Trophoblast cell (in vitro differentiated cells and primary cell): ENCODE data around the gene ZMAT3.

Experiments used
- DNase-seq, 2 donors: peaks; one replicate each; pipeline ENCODE4 v3.0.0-alpha.2; 2016
- H2AFZ ChIP-seq: 2 replicates; pipeline ENCODE4 v1.6.1; 2013; ENCODE audit warnings: low read length, moderate library complexity, mild to moderate bottlenecking; ENCODE audit not compliant: insufficient read depth, poor library complexity
- H2AK5ac ChIP-seq: 2 replicates; pipeline ENCODE4 v1.6.1; 2013; ENCODE audit warnings: mild to moderate bottlenecking, low read length
- H2BK120ac ChIP-seq: 2 replicates; pipeline ENCODE4 v1.6.1; 2013; ENCODE audit warnings: low read length, mild to moderate bottlenecking, moderate library complexity; ENCODE audit not compliant: insufficient read depth, poor library complexity
- H2BK12ac ChIP-seq: 2 replicates; pipeline ENCODE4 v1.6.1; 2013; ENCODE audit warnings: mild to moderate bottlenecking, low read length, moderate library complexity
- H2BK5ac ChIP-seq: 2 replicates; pipeline ENCODE4 v1.6.1; 2013; ENCODE audit warnings: low read length, low read depth, moderate library complexity, mild to moderate bottlenecking; ENCODE audit not compliant: poor library complexity
- H3K14ac ChIP-seq: 2 replicates; pipeline ENCODE4 v1.6.1; 2013; ENCODE audit warnings: mild to moderate bottlenecking, low read length
- H3K18ac ChIP-seq: 2 replicates; pipeline ENCODE4 v1.6.1; 2013; ENCODE audit warnings: mild to moderate bottlenecking, low read length
- H3K23ac ChIP-seq: 2 replicates; pipeline ENCODE4 v1.6.1; 2013; ENCODE audit warnings: low read length
- H3K27ac ChIP-seq: 2 replicates; pipeline ENCODE4 v1.5.1; 2013; ENCODE audit warnings: low read depth, mild to moderate bottlenecking, inconsistent platforms, low read length, moderate library complexity
- H3K27me3 ChIP-seq: 2 replicates; pipeline ENCODE4 v1.6.1; 2013; ENCODE audit warnings: inconsistent platforms, mild to moderate bottlenecking, low read length, moderate library complexity; ENCODE audit not compliant: insufficient read depth
- H3K36me3 ChIP-seq, 2 experiments: 1 replicate in 1 of 2; 2 replicates in 1 of 2; pipeline ENCODE4 v1.6.1; 2013; ENCODE audit warnings: low read length in 2 of 2, mild to moderate bottlenecking in 2 of 2, moderate library complexity in 1 of 2; ENCODE audit not compliant: insufficient read depth in 2 of 2, control insufficient read depth in 1 of 2
- H3K4ac ChIP-seq: 2 replicates; pipeline ENCODE4 v1.6.1; 2013; ENCODE audit warnings: low read depth, mild to moderate bottlenecking, low read length, moderate library complexity
- H3K4me1 ChIP-seq, 2 experiments: 1 replicate in 1 of 2; 2 replicates in 1 of 2; pipeline ENCODE4 v1.6.1; 2013; ENCODE audit warnings: low read length in 2 of 2, mild to moderate bottlenecking in 2 of 2, moderate library complexity in 1 of 2; ENCODE audit not compliant: insufficient read depth in 2 of 2, control insufficient read depth in 1 of 2
- H3K4me2 ChIP-seq: 2 replicates; pipeline ENCODE4 v1.6.1; 2013; ENCODE audit warnings: inconsistent platforms, mild to moderate bottlenecking, low read length, moderate library complexity
- H3K4me3 ChIP-seq: 2 replicates; pipeline ENCODE4 v1.5.1; 2013; ENCODE audit warnings: mild to moderate bottlenecking, low read depth, low read length, inconsistent platforms
- H3K79me1 ChIP-seq: one replicate; pipeline ENCODE4 v1.6.1; 2013; ENCODE audit warnings: low read length
- H3K79me2 ChIP-seq: 2 replicates; pipeline ENCODE4 v1.6.1; 2013; ENCODE audit warnings: low read length, mild to moderate bottlenecking; ENCODE audit not compliant: control insufficient read depth, insufficient read depth, poor library complexity
- H3K9ac ChIP-seq: 2 replicates; pipeline ENCODE4 v1.6.1; 2013; ENCODE audit warnings: mild to moderate bottlenecking, low read length
- H3K9me3 ChIP-seq: 2 replicates; pipeline ENCODE4 v1.6.1; 2013; ENCODE audit warnings: low read depth, mild to moderate bottlenecking, control low read depth, inconsistent platforms, low read length; ENCODE audit not compliant: insufficient read depth
- H4K12ac ChIP-seq: 2 replicates; pipeline ENCODE4 v1.6.1; 2013; ENCODE audit warnings: low read depth, mild to moderate bottlenecking, low read length, moderate library complexity
- H4K8ac ChIP-seq: 2 replicates; pipeline ENCODE4 v1.6.1; 2013; ENCODE audit warnings: low read depth, mild to moderate bottlenecking, low read length, moderate library complexity
- H4K91ac ChIP-seq: one replicate; pipeline ENCODE4 v1.6.1; 2013; ENCODE audit warnings: low read depth, mild to moderate bottlenecking, low read length, moderate library complexity
- WGBS: extraction: QIAGEN DNeasy Blood & Tissue Kit; methylation state at CpG from one replicate; pipeline ENCODE4 v1.1.7; 2013; ENCODE audit warnings: missing lambda C conversion rate; ENCODE audit not compliant: insufficient read length, insufficient coverage; ENCODE audit errors: extremely low coverage; 5-methylcytosine and 5-hydroxymethylcytosine counted together

ZMAT3 gene

GRCh38 chr3:179027326-179027900, 44.2 kb downstream of the ZMAT3 start:
- H3K4me2 ChIP-seq, result no peak overlapping the region
- no peak overlapping the region for H2AFZ ChIP-seq
- no peak overlapping the region for H2BK5ac ChIP-seq
- WGBS, result no CpG with 5 or more reads among the region's 7 CpGs
- H3K79me1 ChIP-seq, result no peaks in the 10 kb centered on the region
- peaks cover 2% of the 10 kb centered on the region for H3K9me3 ChIP-seq
- peak overlapping the region; percentile 17 for H2BK120ac ChIP-seq
- H2BK12ac ChIP-seq, result no peak overlapping the region
- no peak overlapping the region for H3K4me3 ChIP-seq
- no peak overlapping the region for H3K4ac ChIP-seq
- peak overlapping the region; percentile 4 for H4K91ac ChIP-seq
- no peak overlapping the region for H3K18ac ChIP-seq
- no peak overlapping the region for H4K8ac ChIP-seq
- peaks cover 2 to 4% of the 10 kb centered on the region in 2 experiments for H3K36me3 ChIP-seq
- no peaks in the 10 kb centered on the region for H3K27me3 ChIP-seq
- no peaks in the 10 kb centered on the region for H3K79me2 ChIP-seq
- H2AK5ac ChIP-seq, result no peak overlapping the region
- H3K14ac ChIP-seq, result no peak overlapping the region
- DNase-seq, result no peak
- H4K12ac ChIP-seq, result no peak overlapping the region
- H3K9ac ChIP-seq, result no peak overlapping the region
- no peaks in the 10 kb centered on the region for H3K4me1 ChIP-seq
- H3K23ac ChIP-seq, result no peak overlapping the region
- H3K27ac ChIP-seq, result no peak overlapping the region

DNA sequence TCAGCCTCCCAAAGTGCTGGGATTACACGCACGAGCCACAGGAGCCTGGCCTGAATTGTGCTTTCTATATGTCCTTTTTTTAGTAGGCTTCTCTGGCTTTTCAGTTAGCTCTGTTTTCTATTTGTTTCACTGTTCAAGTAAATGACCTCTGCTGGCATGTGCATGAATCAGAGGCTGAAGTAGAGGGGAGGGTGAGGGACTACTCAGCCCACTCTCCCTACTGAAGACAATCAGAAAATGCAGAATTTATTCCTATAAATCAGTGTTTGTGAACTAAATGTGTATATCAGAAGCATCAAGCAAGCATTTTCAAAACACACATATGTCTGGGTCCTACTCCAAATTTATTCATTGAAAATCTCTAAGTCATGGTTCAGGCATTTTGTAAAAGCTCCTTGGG, 45.0 kb downstream of the ZMAT3 start:
- no peak overlapping the region for H2AK5ac ChIP-seq
- H2AFZ ChIP-seq, result no peak overlapping the region
- H3K9ac ChIP-seq, result no peak overlapping the region
- H3K4ac ChIP-seq, result no peak overlapping the region
- H3K79me1 ChIP-seq, result no peaks in the 10 kb centered on the region
- H3K14ac ChIP-seq, result no peak overlapping the region
- H2BK12ac ChIP-seq, result no peak overlapping the region
- H3K4me2 ChIP-seq, result no peak overlapping the region
- no peak overlapping the region for H3K27ac ChIP-seq
- no peak overlapping the region for H3K4me3 ChIP-seq
- H2BK120ac ChIP-seq, result no peak overlapping the region
- no peaks in the 10 kb centered on the region for H3K4me1 ChIP-seq
- DNase-seq, result no peak
- H4K12ac ChIP-seq, result no peak overlapping the region
- no peak overlapping the region for H4K8ac ChIP-seq
- no peak overlapping the region for H4K91ac ChIP-seq
- WGBS, result no CpG with 5 or more reads among the region's 2 CpGs
- no peaks in the 10 kb centered on the region for H3K27me3 ChIP-seq
- H2BK5ac ChIP-seq, result no peak overlapping the region
- H3K36me3 ChIP-seq, result peaks cover 2 to 4% of the 10 kb centered on the region in 2 experiments
- H3K23ac ChIP-seq, result no peak overlapping the region
- H3K79me2 ChIP-seq, result no peaks in the 10 kb centered on the region
- H3K18ac ChIP-seq, result no peak overlapping the region
- H3K9me3 ChIP-seq, result no peaks in the 10 kb centered on the region

DNA sequence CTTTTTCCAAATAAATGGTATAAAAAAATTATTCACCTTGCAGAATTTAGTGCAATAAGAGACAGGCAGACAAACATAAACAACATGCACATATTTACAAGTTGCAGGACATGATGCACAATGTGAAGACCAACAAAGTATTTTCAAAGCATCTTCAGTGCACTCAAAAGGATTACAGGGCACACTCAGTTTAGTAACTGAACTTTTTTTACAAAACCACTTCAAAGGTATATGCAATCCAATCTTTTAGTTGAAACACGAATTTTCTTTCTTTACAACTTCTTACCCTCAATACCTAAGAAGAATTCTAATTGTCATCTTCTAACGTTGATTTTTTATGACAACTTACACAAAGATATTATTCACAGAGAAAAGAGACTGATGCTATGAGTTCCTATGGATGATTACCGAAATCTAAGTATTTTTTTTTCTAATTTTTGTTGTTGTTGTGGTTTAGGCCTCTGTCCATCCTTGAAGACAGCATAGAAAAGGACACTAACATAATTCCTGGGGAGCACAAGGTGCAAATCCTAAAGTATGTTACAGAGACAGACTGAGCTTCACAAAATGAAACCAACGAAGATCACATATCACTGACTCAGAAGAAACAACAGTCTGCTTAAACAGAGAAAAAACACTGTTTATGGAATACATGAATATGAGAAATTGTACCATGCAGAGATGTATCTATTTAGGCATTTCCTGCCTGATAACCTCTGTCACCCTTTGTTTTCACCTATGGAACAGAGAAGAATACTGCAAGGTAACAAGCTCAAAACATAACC, 50.3 kb downstream of the ZMAT3 start:
- no peak overlapping the region for H3K18ac ChIP-seq
- H3K79me1 ChIP-seq, result no peaks in the 10 kb centered on the region
- H3K9ac ChIP-seq, result no peak overlapping the region
- no peak for DNase-seq
- no peak overlapping the region for H3K27ac ChIP-seq
- peaks cover 2% of the 10 kb centered on the region in 2 experiments for H3K36me3 ChIP-seq
- H3K14ac ChIP-seq, result no peak overlapping the region
- H4K8ac ChIP-seq, result no peak overlapping the region
- no peaks in the 10 kb centered on the region for H3K79me2 ChIP-seq
- no peak overlapping the region for H2BK5ac ChIP-seq
- H3K27me3 ChIP-seq, result no peaks in the 10 kb centered on the region
- no peak overlapping the region for H2BK120ac ChIP-seq
- H3K4me1 ChIP-seq, result no peaks in the 10 kb centered on the region
- H3K4me3 ChIP-seq, result no peak overlapping the region
- no peak overlapping the region for H4K12ac ChIP-seq
- no peak overlapping the region for H3K4me2 ChIP-seq
- no peak overlapping the region for H4K91ac ChIP-seq
- H2BK12ac ChIP-seq, result no peak overlapping the region
- WGBS, result 100% methylated on average over 2 of the region's 4 CpGs
- no peak overlapping the region for H3K4ac ChIP-seq
- no peak overlapping the region for H2AK5ac ChIP-seq
- H3K23ac ChIP-seq, result no peak overlapping the region
- H2AFZ ChIP-seq, result no peak overlapping the region
- H3K9me3 ChIP-seq, result no peaks in the 10 kb centered on the region

DNA sequence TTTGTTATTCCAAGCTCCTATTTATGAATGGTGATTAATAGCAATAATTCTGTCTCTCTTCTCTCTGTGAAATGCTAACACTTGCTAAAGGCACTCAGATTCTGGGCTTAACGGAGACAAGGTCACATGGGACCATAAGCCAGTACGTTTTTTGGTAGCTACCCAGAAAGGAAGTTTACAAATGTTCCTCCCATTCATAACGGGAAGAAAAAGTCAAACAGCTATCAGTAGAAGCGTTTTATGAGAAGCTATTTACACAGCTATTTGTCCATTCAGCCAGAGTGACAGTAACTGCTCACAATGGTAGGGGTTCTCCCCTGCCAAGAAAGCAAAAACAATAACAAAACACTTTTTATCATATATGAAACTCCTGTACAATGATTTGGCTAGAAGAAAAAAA, 51.5 kb downstream of the ZMAT3 start:
- Histone ChIP-seq H2AFZ (no peak overlapping the region), H2AK5ac (no peak overlapping the region), H3K36me3 (peaks cover 2% of the 10 kb centered on the region in 2 experiments), H4K12ac (no peak overlapping the region), H3K18ac (no peak overlapping the region), H3K23ac (no peak overlapping the region), H3K4me2 (no peak overlapping the region), H4K8ac (no peak overlapping the region), H3K9ac (no peak overlapping the region), H3K27me3 (no peaks in the 10 kb centered on the region), H3K79me1 (no peaks in the 10 kb centered on the region), H2BK5ac (no peak overlapping the region), H4K91ac (no peak overlapping the region), H3K4me1 (no peaks in the 10 kb centered on the region), H2BK12ac (no peak overlapping the region), H2BK120ac (no peak overlapping the region), H3K14ac (no peak overlapping the region), H3K27ac (no peak overlapping the region), H3K4me3 (no peak overlapping the region), H3K9me3 (no peaks in the 10 kb centered on the region), H3K4ac (no peak overlapping the region), H3K79me2 (no peaks in the 10 kb centered on the region)
- DNase-seq, result no peak
- no CpG with 5 or more reads among the region's 4 CpGs for WGBS
